ENCODE results near the gene FRMPD2. TPM values are rescaled to one million over a fixed set of nuclear protein-coding genes. Genes with fewer than 3 reads are reported as not detected.
"Not testable (repeated sequence)": the region's sequence is repeated elsewhere in the genome, so short reads cannot be mapped to it uniquely, and the experiment has no call there.

FRMPD2 gene
- total RNA-seq, 1 donor from 2014 or later: 18.8 TPM

GRCh38 chr10:48234787-48235186 lies 39.7 kb downstream of the FRMPD2 start:
- no peak for DNase-seq (ENCODE audit: low spot score)

GRCh38 chr10:48234295-48234694 lies 40.2 kb downstream of the FRMPD2 start:
- DNase-seq (ENCODE audit: low spot score): no peak

- no peak for DNase-seq (ENCODE audit: low spot score)
These were observed 40.9 kb downstream of the FRMPD2 start for GRCh38 chr10:48233559-48234005.

GRCh38 chr10:48232717-48233447 lies 41.6 kb downstream of the FRMPD2 start:
- no peak for DNase-seq (ENCODE audit: low spot score)

- no peak for DNase-seq (ENCODE audit: low spot score)
These were observed 42.7 kb downstream of the FRMPD2 start for GRCh38 chr10:48231699-48232315.

GRCh38 chr10:48231178-48231577 lies 43.3 kb downstream of the FRMPD2 start:
- no peak for DNase-seq (ENCODE audit: low spot score)

- no peak for DNase-seq (ENCODE audit: low spot score)
These were observed 47.3 kb downstream of the FRMPD2 start for GRCh38 chr10:48227213-48227612.

- peak; percentile 1 for DNase-seq (ENCODE audit: low spot score)
These were observed 49.4 kb downstream of the FRMPD2 start for GRCh38 chr10:48224979-48225560.

- DNase-seq (ENCODE audit: low spot score): no peak
These were observed 50.2 kb downstream of the FRMPD2 start for GRCh38 chr10:48224296-48224695.

GRCh38 chr10:48221814-48222213 lies 52.7 kb downstream of the FRMPD2 start:
- DNase-seq (ENCODE audit: low spot score): no peak

- DNase-seq (ENCODE audit: low spot score): not testable (repeated sequence)
These were observed 53.5 kb downstream of the FRMPD2 start for GRCh38 chr10:48221031-48221430.

- DNase-seq (ENCODE audit: low spot score): no peak
These were observed 55.3 kb downstream of the FRMPD2 start for GRCh38 chr10:48219194-48219593.

GRCh38 chr10:48216744-48217143 lies 57.8 kb downstream of the FRMPD2 start:
- no peak for DNase-seq (ENCODE audit: low spot score)

- no peak for DNase-seq (ENCODE audit: low spot score)
These were observed 58.3 kb downstream of the FRMPD2 start for GRCh38 chr10:48216204-48216505.

GRCh38 chr10:48215486-48216203 lies 58.9 kb downstream of the FRMPD2 start:
- DNase-seq (ENCODE audit: low spot score): peak; percentile 20

- no peak for DNase-seq (ENCODE audit: low spot score)
These were observed 59.6 kb downstream of the FRMPD2 start for GRCh38 chr10:48214716-48215485.

GRCh38 chr10:48213047-48213446 lies 61.4 kb downstream of the FRMPD2 start:
- no peak for DNase-seq (ENCODE audit: low spot score)

- DNase-seq (ENCODE audit: low spot score): no peak
These were observed 62.7 kb downstream of the FRMPD2 start for GRCh38 chr10:48211777-48212176.

- no peak for DNase-seq (ENCODE audit: low spot score)
These were observed 63.5 kb downstream of the FRMPD2 start for GRCh38 chr10:48210966-48211365.

GRCh38 chr10:48210391-48210790 lies 64.1 kb downstream of the FRMPD2 start:
- DNase-seq (ENCODE audit: low spot score): no peak

- no peak for DNase-seq (ENCODE audit: low spot score)
These were observed 65.3 kb downstream of the FRMPD2 start for GRCh38 chr10:48209241-48209640.

GRCh38 chr10:48207853-48208252 lies 66.6 kb downstream of the FRMPD2 start:
- DNase-seq (ENCODE audit: low spot score): no peak
